ENCODE results near the gene CHST8. TPM values are rescaled to one million over a fixed set of nuclear protein-coding genes. Genes with fewer than 3 reads are reported as not detected.

CHST8 gene
- polyA plus RNA-seq, 2 of the 4 experiments (the other 2 are of a cell fraction), result not detected

GRCh38 chr19:33675501-33676124, 53.9 kb downstream of the CHST8 start:
- POLR2A ChIA-PET, result no interaction called here
- CTCF ChIA-PET, result interaction anchor here (0.5 to 2.0 kb wide), 9 partner anchors 10 to 269 kb away, joined by 3 to 10 read pairs (median 3); no protein-coding TSS in a partner anchor
- FAIRE-seq, result no peak
- 7% methylated on average over 7 of the region's 7 CpGs for WGBS (ENCODE audit: missing lambda C conversion rate)
- DNase-seq (ENCODE audit: low read depth in 1 of 2, low spot score in 1 of 2), result no peak
- TF ChIP-seq FOSB (CRISPR knock-in tag; IDR thresholded peaks at IDR 0.05), result no peak
- no peak for TF ChIP-seq POLR2AphosphoS2 (conservative IDR thresholded peaks at IDR 0.05; ENCODE audit: low read length)
- no peak for TF ChIP-seq RARB (CRISPR knock-in tag; IDR thresholded peaks at IDR 0.05)
- TF ChIP-seq SMC3 (IDR thresholded peaks at IDR 0.05), result no peak
- TF ChIP-seq KDM1A (IDR thresholded peaks at IDR 0.05; ENCODE audit: low read depth), result no peak
- no peak for TF ChIP-seq CBX2 (IDR thresholded peaks at IDR 0.05; ENCODE audit: borderline replicate concordance, low read depth)
- TF ChIP-seq EHF (CRISPR knock-in tag; IDR thresholded peaks at IDR 0.05), result no peak
- TF ChIP-seq NPAS2 (CRISPR knock-in tag; IDR thresholded peaks at IDR 0.05; ENCODE audit: borderline replicate concordance), result no peak
- no peak for TF ChIP-seq ELK1 (IDR thresholded peaks at IDR 0.05; ENCODE audit: low read depth, low read length)
- TF ChIP-seq ZFP36 (IDR thresholded peaks at IDR 0.05; ENCODE audit: borderline replicate concordance, partially characterized antibody), result no peak
- TF ChIP-seq CEBPB (IDR thresholded peaks at IDR 0.05), result no peak
- TF ChIP-seq E2F6 (IDR thresholded peaks at IDR 0.05; ENCODE audit: borderline replicate concordance, low read depth), result no peak
- TF ChIP-seq HEYL (CRISPR knock-in tag; IDR thresholded peaks at IDR 0.05), result no peak
- TF ChIP-seq FOXS1 (CRISPR knock-in tag; IDR thresholded peaks at IDR 0.05), result no peak
- no peak for TF ChIP-seq ESRRA (IDR thresholded peaks at IDR 0.05; ENCODE audit: borderline replicate concordance, low read length)
- TF ChIP-seq CHD2 (IDR thresholded peaks at IDR 0.05; ENCODE audit: low read length, partially characterized antibody), result no peak
- no peak overlapping the region for H3K4me2 ChIP-seq
- H3K4me1 ChIP-seq, result no peaks in the 10 kb centered on the region
- no peaks in the 10 kb centered on the region for H3K9me3 ChIP-seq
- no peak for ATAC-seq
- H3K4me3 ChIP-seq, result no peak overlapping the region
- H3K27ac ChIP-seq, result no peak overlapping the region

- WGBS (ENCODE audit: missing lambda C conversion rate), result 12% methylated on average over 7 of the region's 7 CpGs
Measured at GRCh38 chr19:33676999-33677665, 55.4 kb downstream of the CHST8 start.

GRCh38 chr19:33677745-33678426, 56.1 kb downstream of the CHST8 start:
- H3K4me2 ChIP-seq, result no peak overlapping the region
- no peaks in the 10 kb centered on the region for H3K9me3 ChIP-seq
- H3K4me1 ChIP-seq, result no peaks in the 10 kb centered on the region
- no peak for DNase-seq (ENCODE audit: low read depth in 1 of 2, low spot score in 1 of 2)
- H3K27ac ChIP-seq, result no peak overlapping the region
- no peak overlapping the region for H3K4me3 ChIP-seq
- ATAC-seq, result no peak
- 9% methylated on average over 5 of the region's 5 CpGs for WGBS (ENCODE audit: missing lambda C conversion rate)
- CTCF ChIA-PET, result interaction anchor here (1.4 to 2.7 kb wide), 2 partner anchors 10 to 261 kb away, joined by 3 to 10 read pairs; no protein-coding TSS in a partner anchor
- POLR2A ChIA-PET, result no interaction called here
- peak; percentile 60; the same call in 1 of the 2 replicates for TF ChIP-seq EHMT2 (IDR thresholded peaks at IDR 0.05; ENCODE audit: low read depth)
- no peak for TF ChIP-seq RAD21 (conservative IDR thresholded peaks at IDR 0.05 in 1 of 2, IDR thresholded peaks at IDR 0.05 in 1 of 2)
- TF ChIP-seq REST (IDR thresholded peaks at IDR 0.05), result peak; percentile 91
- FAIRE-seq, result peak; percentile 39

More at GRCh38 chr19:33676999-33677665, 55.4 kb downstream of the CHST8 start:
- ATAC-seq (no peak), FAIRE-seq (peak; percentile 7), DNase-seq (ENCODE audit: low read depth in 1 of 2, low spot score in 1 of 2) (no peak)
- ChIA-PET CTCF (interaction anchor here (0.6 to 2.7 kb wide), 5 partner anchors 11 to 787 kb away, joined by 3 to 10 read pairs (median 3); no protein-coding TSS in a partner anchor), POLR2A (no interaction called here)
- TF ChIP-seq KDM1A (IDR thresholded peaks at IDR 0.05; ENCODE audit: low read depth), result no peak
- Histone ChIP-seq H3K4me3 (no peak overlapping the region), H3K27ac (no peak overlapping the region), H3K4me1 (no peaks in the 10 kb centered on the region), H3K4me2 (no peak overlapping the region), H3K9me3 (no peaks in the 10 kb centered on the region)
